ENCODE measurements around the gene IGSF21.
A peak's percentile ranks its signal among the peaks of the same experiment; 100 is the strongest.

IGSF21 gene

DNA sequence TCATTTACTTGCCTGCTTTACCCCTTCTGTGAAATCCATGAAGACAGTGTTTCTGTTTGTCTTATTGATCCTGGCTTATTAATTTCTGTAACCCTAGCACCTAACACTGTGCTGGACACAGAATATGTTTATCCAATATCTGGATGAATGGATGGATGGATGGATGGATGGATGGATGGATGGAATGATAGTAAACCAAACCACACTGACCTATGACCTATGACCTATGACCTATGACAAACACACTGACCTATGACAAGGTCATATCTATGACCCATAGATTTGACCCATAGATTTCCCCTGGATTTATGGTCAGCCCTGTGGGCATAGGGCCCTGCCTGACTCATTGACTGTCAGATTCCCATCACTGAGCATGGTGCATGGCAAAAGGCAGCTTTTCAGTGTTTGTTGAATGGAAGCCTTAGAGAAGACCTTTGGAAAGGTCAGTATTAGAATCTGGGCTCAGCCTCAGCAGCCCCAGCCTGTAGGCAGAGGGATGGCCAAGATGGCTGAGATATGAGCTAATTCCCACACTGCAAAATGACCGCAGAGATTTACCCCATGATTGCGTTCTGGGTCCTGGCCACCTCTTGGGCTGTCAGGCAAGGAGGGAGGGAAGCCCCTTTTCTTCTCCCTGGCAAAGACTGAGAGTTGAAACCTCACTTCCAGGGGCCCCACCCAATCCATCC lies 24.6 kb downstream of the IGSF21 start:
- H3K27ac ChIP-seq: no peak overlapping the region
- TF ChIP-seq ZFX (IDR thresholded peaks at IDR 0.05): no peak

DNA sequence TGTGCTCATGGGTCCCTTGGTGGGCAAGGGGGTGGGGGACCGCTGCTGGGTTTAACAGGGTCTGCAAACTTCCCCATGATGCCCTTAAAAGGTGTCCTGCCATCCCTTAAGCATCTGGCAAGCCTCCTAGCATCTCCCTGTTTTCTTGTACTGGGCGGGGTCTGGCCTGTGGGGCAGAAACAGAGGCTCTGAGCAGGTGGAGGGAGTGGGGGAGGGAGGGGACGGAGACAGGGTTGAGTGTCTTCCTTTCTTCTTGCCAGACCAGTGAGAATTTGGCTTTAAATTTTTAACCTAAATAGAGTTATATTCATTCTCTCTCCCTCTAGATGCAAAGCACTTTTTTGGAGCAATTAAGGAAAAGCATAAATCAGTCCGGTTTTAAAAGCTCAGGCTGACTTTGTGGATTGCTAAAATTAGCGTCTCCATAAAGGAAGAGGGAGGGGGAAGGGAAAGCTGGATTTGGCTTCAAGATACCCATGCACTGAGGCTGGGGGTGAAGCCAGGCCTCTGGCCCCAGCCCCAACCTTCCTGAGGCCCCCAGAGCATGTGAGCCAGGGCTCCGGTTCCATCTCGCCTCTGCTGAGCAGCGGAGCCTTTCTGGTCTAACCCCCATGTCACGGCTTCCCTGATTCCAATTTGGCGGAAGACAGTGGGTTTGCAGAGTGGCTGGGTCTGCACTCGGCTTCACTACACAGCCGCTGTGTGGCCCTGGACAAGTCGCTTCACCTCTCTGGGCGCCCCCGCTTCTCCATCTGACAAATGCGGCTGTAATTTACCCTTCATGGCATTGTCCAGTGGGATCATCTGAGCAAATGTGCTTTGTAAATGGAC lies 25.3 kb downstream of the IGSF21 start:
- no peak for TF ChIP-seq CTCF (conservative IDR thresholded peaks at IDR 0.05)
- TF ChIP-seq ZFX (IDR thresholded peaks at IDR 0.05): no peak
- peak overlapping the region; percentile 49 for H3K27ac ChIP-seq

DNA sequence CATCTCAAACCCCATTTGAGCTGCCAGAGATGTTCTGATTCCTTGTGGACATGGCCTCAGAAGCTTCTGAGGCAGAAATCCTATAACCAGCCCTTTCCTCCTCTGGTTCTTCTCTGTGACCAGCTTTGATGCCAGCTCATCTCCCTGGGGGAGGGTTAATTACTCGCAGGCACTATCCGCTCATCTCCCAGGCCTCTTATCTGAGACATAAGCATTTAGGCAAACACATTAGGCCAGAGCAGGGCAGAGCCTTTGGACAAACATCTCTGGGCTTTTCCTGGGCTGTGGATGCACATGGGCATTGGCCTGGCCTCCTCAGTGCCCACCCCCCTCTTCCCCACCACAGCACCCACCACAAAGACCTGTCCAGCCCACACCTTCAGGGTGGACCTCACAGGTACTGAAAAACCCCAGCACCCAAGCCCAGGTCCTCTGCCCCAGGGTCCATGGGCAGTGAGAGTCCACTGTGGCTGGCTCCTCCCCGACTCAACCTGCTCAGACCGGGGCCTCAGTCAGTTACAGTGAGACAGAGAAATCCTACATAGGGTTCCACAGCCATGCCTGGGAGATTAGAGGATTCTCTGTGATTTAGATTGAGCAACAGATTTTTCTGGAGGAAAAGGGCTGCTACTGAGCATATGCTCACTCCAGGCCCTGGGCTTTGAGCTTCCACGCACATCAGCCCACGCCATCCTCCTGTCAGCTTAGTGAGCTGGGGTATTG lies 26.9 kb downstream of the IGSF21 start:
- peak overlapping the region; percentile 49 for H3K27ac ChIP-seq
- no peak for TF ChIP-seq ZFX (IDR thresholded peaks at IDR 0.05)

DNA sequence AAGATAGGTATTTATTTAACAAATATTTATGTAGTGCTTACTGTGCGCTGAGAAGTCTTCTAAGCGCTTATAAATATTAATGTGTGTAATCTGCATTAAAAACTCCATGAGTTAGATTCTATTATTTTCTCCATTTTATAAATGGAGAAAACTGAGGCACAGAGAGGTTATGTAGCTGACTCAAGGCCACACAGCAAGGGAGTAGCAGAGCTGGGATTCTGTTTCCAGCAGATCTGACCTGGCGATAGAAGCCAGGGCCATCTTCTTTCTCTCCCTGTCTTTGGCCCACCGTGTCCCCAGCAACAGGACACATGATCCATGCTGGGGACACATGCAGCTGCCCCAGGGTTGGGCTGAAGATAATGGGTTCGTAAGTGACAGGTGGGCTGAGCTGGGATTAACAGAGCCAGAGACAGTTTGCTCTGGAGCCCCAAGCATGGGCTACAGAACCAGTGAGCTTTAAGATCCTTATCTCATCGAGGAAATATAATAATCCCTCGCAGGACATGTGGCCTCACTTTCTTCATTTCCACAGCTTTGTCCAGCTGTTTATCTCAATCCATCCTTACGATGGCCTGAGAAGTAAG lies 30.3 kb downstream of the IGSF21 start:
- no peak overlapping the region for H3K27ac ChIP-seq
- TF ChIP-seq CTCF (conservative IDR thresholded peaks at IDR 0.05) (no peak), ZFX (IDR thresholded peaks at IDR 0.05) (no peak)

DNA sequence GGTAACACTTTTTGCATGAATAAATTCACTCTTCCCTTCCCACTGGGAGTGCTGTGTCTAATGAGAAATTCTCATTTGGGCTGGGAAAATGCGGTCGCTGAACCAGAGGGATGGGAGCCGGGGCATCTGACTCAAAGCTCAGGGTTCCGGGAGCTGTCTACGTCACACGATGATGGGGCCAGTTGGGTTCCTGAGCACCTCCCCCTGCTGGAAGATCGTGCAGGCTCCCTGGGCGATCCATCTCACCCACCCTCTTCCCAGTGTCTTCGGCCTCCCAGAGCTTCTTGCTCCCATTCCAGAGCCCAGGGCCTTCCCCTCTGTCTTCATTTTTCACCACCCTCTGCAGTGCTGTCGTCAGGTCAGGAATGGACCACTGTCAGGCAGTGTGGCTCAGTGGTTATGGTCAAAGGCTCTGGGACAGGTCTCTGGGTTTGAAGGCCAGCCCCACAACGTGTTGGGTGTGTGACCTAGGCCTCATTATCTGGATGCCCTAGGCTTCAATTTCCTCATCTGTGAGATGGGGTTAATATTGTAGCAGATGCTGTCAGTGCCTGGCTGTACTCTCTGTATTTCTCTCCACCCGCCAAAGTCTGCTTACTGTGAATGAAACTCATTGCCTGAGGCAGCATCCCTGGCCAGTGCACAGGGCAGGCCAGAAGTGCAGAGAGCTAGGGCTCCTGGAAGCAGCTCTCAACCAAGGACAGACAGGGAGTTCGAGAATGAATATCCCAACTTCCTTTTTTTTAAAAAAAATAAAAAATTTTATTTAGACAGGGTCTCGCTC lies 31.8 kb downstream of the IGSF21 start:
- no peak for TF ChIP-seq ZFX (IDR thresholded peaks at IDR 0.05)
- no peak for TF ChIP-seq CTCF (conservative IDR thresholded peaks at IDR 0.05)
- no peak overlapping the region for H3K27ac ChIP-seq

GRCh38 chr1:18140411-18140810 lies 32.8 kb downstream of the IGSF21 start:
- no peak overlapping the region for H3K27ac ChIP-seq
- TF ChIP-seq CTCF (conservative IDR thresholded peaks at IDR 0.05) (no peak), ZFX (IDR thresholded peaks at IDR 0.05) (no peak)

GRCh38 chr1:18141661-18142060 lies 34.1 kb downstream of the IGSF21 start:
- TF ChIP-seq CTCF (conservative IDR thresholded peaks at IDR 0.05) (no peak), ZFX (IDR thresholded peaks at IDR 0.05) (no peak)
- H3K27ac ChIP-seq: no peak overlapping the region
